CD14-positive monocyte (primary cell): ENCODE data around the gene HMGXB4. TPM values are rescaled to one million over a fixed set of nuclear protein-coding genes. Genes with fewer than 3 reads are reported as not detected.

Experiments
- DNase-seq, 3 donors: peaks; one replicate each; pipeline ENCODE4 v3.0.0-alpha.2; 2011 to 2022
- H2AFZ ChIP-seq: 2 replicates; pipeline ENCODE4 v1.6.0; 2012; ENCODE audit warnings: mild to moderate bottlenecking, low read depth, low read length, inconsistent platforms; ENCODE audit not compliant: insufficient read depth, poor library complexity, severe bottlenecking
- H3K27ac ChIP-seq, 2 donors: 1 replicate in 1 of 2; 2 replicates in 1 of 2; pipeline ENCODE4 v1.5.1; 2012 to 2013; ENCODE audit warnings: low read length in 2 of 2, control low read depth in 1 of 2, inconsistent platforms in 1 of 2, low read depth in 1 of 2, mild to moderate bottlenecking in 1 of 2
- H3K27me3 ChIP-seq, 2 donors: one replicate each; pipeline versions ENCODE4 v1.6.0 to v1.6.1; 2011 to 2013; ENCODE audit warnings: low read length in 2 of 2; ENCODE audit not compliant: control insufficient read depth in 2 of 2, insufficient read depth in 2 of 2
- H3K36me3 ChIP-seq, 2 donors: replicated peaks in 1 of 2; 1 replicate in 1 of 2; 2 replicates in 1 of 2; pipeline versions ENCODE4 v1.5.1 to v1.6.1; 2012 to 2013; ENCODE audit warnings: low read length in 2 of 2, control low read depth in 1 of 2, inconsistent platforms in 1 of 2, mild to moderate bottlenecking in 1 of 2; ENCODE audit not compliant: insufficient read depth in 2 of 2, control insufficient read depth in 1 of 2
- H3K4me1 ChIP-seq, 2 donors: 1 replicate in 1 of 2; 2 replicates in 1 of 2; pipeline versions ENCODE4 v1.5.1 to v1.6.1; 2012 to 2013; ENCODE audit warnings: low read length in 2 of 2, control low read depth in 1 of 2, inconsistent platforms in 1 of 2, mild to moderate bottlenecking in 1 of 2, moderate library complexity in 1 of 2; ENCODE audit not compliant: insufficient read depth in 2 of 2, control insufficient read depth in 1 of 2
- H3K4me2 ChIP-seq: replicated peaks from 2 replicates; pipeline ENCODE3; 2012; ENCODE audit warnings: low read length, moderate library complexity, mild to moderate bottlenecking; ENCODE audit not compliant: poor library complexity, severe bottlenecking; ENCODE audit errors: extremely low read depth
- H3K4me3 ChIP-seq, 3 experiments: fragments of 200-600 bp in 1 of 3; sonication (generic) in 1 of 3; replicated peaks in 1 of 3; 1 replicate in 2 of 3; 2 replicates in 1 of 3; pipeline ENCODE4 v1.5.1; 2011 to 2013; ENCODE audit warnings: low read length in 3 of 3, mild to moderate bottlenecking in 3 of 3, control low read depth in 2 of 3, low read depth in 2 of 3, inconsistent platforms in 1 of 3, moderate library complexity in 1 of 3
- H3K79me2 ChIP-seq: 2 replicates; pipeline ENCODE4 v1.6.0; 2012; ENCODE audit warnings: mild to moderate bottlenecking, control low read depth, inconsistent platforms, low read length, moderate library complexity; ENCODE audit not compliant: insufficient read depth
- H3K9ac ChIP-seq: 2 replicates; pipeline ENCODE4 v1.6.0; 2017; ENCODE audit warnings: low read length, mild to moderate bottlenecking; ENCODE audit not compliant: insufficient read depth, poor library complexity, severe bottlenecking
- H3K9me3 ChIP-seq, 2 donors: replicated peaks in 1 of 2; 1 replicate in 1 of 2; 2 replicates in 1 of 2; pipeline versions ENCODE4 v1.5.1 to v1.6.1; 2012 to 2013; ENCODE audit warnings: low read length in 2 of 2, control low read depth in 1 of 2; ENCODE audit not compliant: control insufficient read depth in 1 of 2, insufficient read depth in 1 of 2
- H4K20me1 ChIP-seq: 2 replicates; pipeline ENCODE4 v1.6.0; 2012; ENCODE audit warnings: mild to moderate bottlenecking, low read length, control low read depth, moderate library complexity; ENCODE audit not compliant: insufficient read depth
- H3K27ac Mint-ChIP-seq, 7 donors: one replicate each; pipeline ENCODE4 v1.8.0; 2020; ENCODE audit warnings: mild to moderate bottlenecking in 7 of 7, mixed read lengths in 7 of 7, moderate library complexity in 6 of 7, inconsistent platforms in 2 of 7
- H3K27me3 Mint-ChIP-seq, 3 donors: one replicate each; pipeline ENCODE4 v1.8.0; 2021 to 2022; ENCODE audit warnings: low read depth in 3 of 3, mild to moderate bottlenecking in 3 of 3, mixed read lengths in 3 of 3, moderate library complexity in 3 of 3, inconsistent platforms in 1 of 3
- H3K36me3 Mint-ChIP-seq, 2 donors: one replicate each; pipeline ENCODE4 v1.8.0; 2020; ENCODE audit warnings: mixed read lengths in 2 of 2, inconsistent platforms in 1 of 2, mild to moderate bottlenecking in 1 of 2
- H3K4me1 Mint-ChIP-seq: one replicate; pipeline ENCODE4 v1.8.0; 2020; ENCODE audit warnings: mild to moderate bottlenecking, mixed read lengths
- H3K4me3 Mint-ChIP-seq, 2 donors: one replicate each; pipeline ENCODE4 v1.8.0; 2020; ENCODE audit warnings: mild to moderate bottlenecking in 2 of 2, mixed read lengths in 2 of 2, moderate library complexity in 1 of 2
- H3K9me3 Mint-ChIP-seq, 7 donors: one replicate each; pipeline ENCODE4 v1.8.0; 2020 to 2022; ENCODE audit warnings: mixed read lengths in 7 of 7, mild to moderate bottlenecking in 6 of 7, moderate library complexity in 6 of 7, inconsistent platforms in 2 of 7
- WGBS: methylation state at CpG from one replicate; pipeline ENCODE4 v1.1.5; 2013; ENCODE audit warnings: missing lambda C conversion rate; ENCODE audit not compliant: insufficient coverage; 5-methylcytosine and 5-hydroxymethylcytosine counted together
- intact Hi-C, 2 donors: fragments of 100-400 bp; cut with micrococcal nuclease; formaldehyde crosslinking; loops; one replicate each; pipeline versions ENCODE4 v1.15.0 to v1.15.1; 2023
- polyA plus RNA-seq, 3 donors: library from polyadenylated mRNA; depleted of rRNA in 1 of 3; unstranded in 2 of 3; stranded (reverse) in 1 of 3; fragments of 300-500 nt in 2 of 3; fragments of >200 nt in 1 of 3; fragmentation: Illumina TruSeq in 2 of 3; gene quantifications; 1 replicate in 2 of 3; 2 replicates in 1 of 3; pipeline ENCODE4 v1.2.3, GENCODE V29; 2012 to 2021
- TF ChIP-seq, protein P1 (sequence below): fragments of 200-600 bp; IDR thresholded peaks from one replicate; pipeline ENCODE4 v1.8.0; 2022; ENCODE audit warnings: antibody characterized with exemption, mild to moderate bottlenecking

The HMGXB4 gene
- polyA plus RNA-seq, 3 donors: 6.3 to 11.4 (median 8.1) TPM

DNA sequence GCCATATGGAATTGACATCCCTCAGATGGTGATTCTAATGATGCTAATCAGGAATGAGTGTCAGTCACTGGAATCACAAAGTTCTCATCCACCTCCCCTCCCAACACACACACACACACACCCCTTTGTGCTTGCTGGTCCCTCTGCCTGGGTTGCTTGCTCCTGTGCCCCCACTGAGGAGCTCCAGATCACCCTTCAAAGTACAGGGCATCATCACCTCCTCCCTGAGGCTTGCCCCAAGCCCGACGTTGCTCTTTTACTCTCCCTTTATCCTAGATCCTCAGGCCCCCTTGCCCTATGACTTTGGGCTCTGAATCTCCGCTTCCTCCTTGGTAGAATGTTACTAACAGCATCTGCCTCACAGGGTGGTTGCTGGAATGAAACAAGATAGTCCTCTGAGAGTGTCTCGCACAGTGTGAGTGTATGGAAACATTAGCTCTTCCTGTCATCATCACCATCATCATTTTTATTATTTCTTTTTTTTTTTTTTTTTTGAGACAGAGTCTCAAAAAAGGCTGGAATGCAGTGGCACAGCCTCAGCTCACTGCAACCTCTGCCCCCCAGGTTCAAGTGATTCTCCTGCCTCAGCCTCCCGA lies 45.8 kb downstream of the HMGXB4 start:
- peaks cover 78% of the 10 kb centered on the region for H3K79me2 ChIP-seq
- peaks cover 61 to 80% of the 10 kb centered on the region in 2 donors for H3K4me1 ChIP-seq
- WGBS: 94% methylated on average over 2 of the region's 5 CpGs
- H3K4me3 ChIP-seq: peak overlapping the region in 1 of 3 experiments; percentile 85
- TF ChIP-seq, protein P1, sequence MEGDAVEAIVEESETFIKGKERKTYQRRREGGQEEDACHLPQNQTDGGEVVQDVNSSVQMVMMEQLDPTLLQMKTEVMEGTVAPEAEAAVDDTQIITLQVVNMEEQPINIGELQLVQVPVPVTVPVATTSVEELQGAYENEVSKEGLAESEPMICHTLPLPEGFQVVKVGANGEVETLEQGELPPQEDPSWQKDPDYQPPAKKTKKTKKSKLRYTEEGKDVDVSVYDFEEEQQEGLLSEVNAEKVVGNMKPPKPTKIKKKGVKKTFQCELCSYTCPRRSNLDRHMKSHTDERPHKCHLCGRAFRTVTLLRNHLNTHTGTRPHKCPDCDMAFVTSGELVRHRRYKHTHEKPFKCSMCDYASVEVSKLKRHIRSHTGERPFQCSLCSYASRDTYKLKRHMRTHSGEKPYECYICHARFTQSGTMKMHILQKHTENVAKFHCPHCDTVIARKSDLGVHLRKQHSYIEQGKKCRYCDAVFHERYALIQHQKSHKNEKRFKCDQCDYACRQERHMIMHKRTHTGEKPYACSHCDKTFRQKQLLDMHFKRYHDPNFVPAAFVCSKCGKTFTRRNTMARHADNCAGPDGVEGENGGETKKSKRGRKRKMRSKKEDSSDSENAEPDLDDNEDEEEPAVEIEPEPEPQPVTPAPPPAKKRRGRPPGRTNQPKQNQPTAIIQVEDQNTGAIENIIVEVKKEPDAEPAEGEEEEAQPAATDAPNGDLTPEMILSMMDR: no peak
- Mint-ChIP-seq H3K27me3 (peaks cover 0 to 3% (median 0%) of the 10 kb centered on the region in 3 donors), H3K27ac (peak overlapping the region; percentile 87 to 99 (median 98)), H3K36me3 (peaks cover 46 to 51% of the 10 kb centered on the region in 2 donors), H3K4me3 (peak overlapping the region; percentile 49 to 82), H3K4me1 (peaks cover 56% of the 10 kb centered on the region), H3K9me3 (peaks cover 0 to 2% (median 0%) of the 10 kb centered on the region in 7 donors)
- H3K27me3 ChIP-seq: no peaks in the 10 kb centered on the region
- H3K36me3 ChIP-seq: peaks cover 7 to 38% of the 10 kb centered on the region in 2 donors
- peak overlapping the region in 1 of 2 donors; percentile 99 for H3K27ac ChIP-seq
- H3K4me2 ChIP-seq: peak overlapping the region; percentile 9
- peaks cover 60% of the 10 kb centered on the region for H4K20me1 ChIP-seq
- intact Hi-C loops: loop anchor here in 1 of 2 donors (5.0 kb wide), 1 partner anchor 104 kb away; no protein-coding TSS in a partner anchor
- H2AFZ ChIP-seq: no peak overlapping the region
- peak overlapping the region; percentile 1 for H3K9ac ChIP-seq
- no peak for DNase-seq
- no peaks in the 10 kb centered on the region for H3K9me3 ChIP-seq

DNA sequence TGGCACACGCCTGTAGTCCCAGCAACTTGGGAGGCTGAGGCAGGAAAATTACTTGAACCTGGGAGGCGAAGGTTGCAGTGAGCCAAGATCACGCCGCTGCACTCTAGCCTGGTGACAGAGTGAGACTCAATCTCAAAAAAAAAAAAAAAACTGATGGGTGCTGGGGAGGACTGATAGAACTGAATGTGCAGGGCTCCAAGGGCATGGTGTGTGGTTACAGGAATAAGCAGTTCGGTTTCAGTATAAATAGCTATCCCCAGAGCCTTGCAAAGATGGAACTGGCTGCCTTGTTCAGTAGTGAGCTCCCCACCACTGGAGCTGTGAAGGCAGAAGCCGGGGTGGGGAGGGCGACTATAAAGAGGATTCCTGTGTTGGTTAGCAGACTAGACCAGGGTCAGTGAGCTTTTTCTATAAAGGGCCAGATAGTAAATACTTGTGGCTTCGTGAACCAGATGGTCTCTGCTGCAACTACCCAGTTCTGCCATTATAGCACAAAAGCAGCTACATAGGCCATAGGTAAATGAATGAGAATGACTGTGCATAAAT lies 48.3 kb downstream of the HMGXB4 start:
- H3K9ac ChIP-seq: no peak overlapping the region
- no peak overlapping the region for H3K4me2 ChIP-seq
- no peak overlapping the region for H2AFZ ChIP-seq
- no peak for DNase-seq
- H3K27ac Mint-ChIP-seq: peak overlapping the region in 1 of 7 donors; percentile 84
- peaks cover 93% of the 10 kb centered on the region for H3K79me2 ChIP-seq
- 88% methylated on average over 5 of the region's 8 CpGs for WGBS
- H3K27ac ChIP-seq: peak overlapping the region in 1 of 2 donors; percentile 59
- H3K4me3 ChIP-seq: no peak overlapping the region
- TF ChIP-seq, protein P1: no peak
- peaks cover 85% of the 10 kb centered on the region for H4K20me1 ChIP-seq
- H3K4me1 ChIP-seq: peaks cover 62 to 81% of the 10 kb centered on the region in 2 donors
- intact Hi-C loops: no loop called here
- peaks cover 0 to 3% (median 0%) of the 10 kb centered on the region in 7 donors for H3K9me3 Mint-ChIP-seq
- H3K27me3 ChIP-seq: no peaks in the 10 kb centered on the region
- no peaks in the 10 kb centered on the region for H3K9me3 ChIP-seq
- H3K4me3 Mint-ChIP-seq: no peak overlapping the region
- peaks cover 0 to 3% (median 0%) of the 10 kb centered on the region in 3 donors for H3K27me3 Mint-ChIP-seq
- peaks cover 66% of the 10 kb centered on the region in 2 donors for H3K36me3 Mint-ChIP-seq
- peaks cover 14 to 56% of the 10 kb centered on the region in 2 donors for H3K36me3 ChIP-seq
- peaks cover 64% of the 10 kb centered on the region for H3K4me1 Mint-ChIP-seq
